Caco-2 (cell line): Measurements from ENCODE around the gene PLA2G2F. TPM values are rescaled to one million over a fixed set of nuclear protein-coding genes. Genes with fewer than 3 reads are reported as not detected.

Experiments used
- BruUV-seq: library from RNA; stranded (reverse); fragments of 400-500 nt; replicated peaks from 2 replicates; lab custom pipeline; 2021; lab: Mats Ljungman, UMichigan
- CTCF ChIA-PET: fragments of 300-600 bp; sonication (Branson Sonifier 250); formaldehyde crosslinking; loops from one replicate; lab custom pipeline; 2022; ENCODE audit warnings: antibody characterized with exemption; lab: Charles Lee
- POLR2A ChIA-PET: fragments of 300-600 bp; sonication (Branson Sonifier 250); formaldehyde crosslinking; loops from one replicate; lab custom pipeline; 2022; ENCODE audit warnings: antibody characterized with exemption; lab: Charles Lee
- DNase-seq, 2 experiments: peaks; one replicate each; pipeline versions ENCODE4 v3.0.0 to v3.0.0-alpha.2; 2020 to 2022
- H3K27me3 ChIP-seq: replicated peaks from 2 replicates; pipeline ENCODE4 v1.6.0; 2011; ENCODE audit warnings: low read length; ENCODE audit not compliant: control insufficient read depth, insufficient read depth
- H3K36me3 ChIP-seq: 2 replicates; pipeline ENCODE4 v1.5.1; 2011; ENCODE audit warnings: low read length; ENCODE audit not compliant: control insufficient read depth, insufficient read depth
- H3K4me1 ChIP-seq: fragments of 250-450 bp; sonication (Bioruptor Pico); 2 replicates; pipeline ENCODE4 v1.5.1; 2020; ENCODE audit warnings: mild to moderate bottlenecking
- H3K4me3 ChIP-seq: 2 replicates; pipeline ENCODE4 v1.5.1; 2011; ENCODE audit warnings: low read depth, mild to moderate bottlenecking, control low read depth, low read length
- H3K9me3 ChIP-seq: fragments of 250-450 bp; sonication (Bioruptor Pico); 2 replicates; pipeline ENCODE4 v1.5.1; 2020; ENCODE audit warnings: mild to moderate bottlenecking, moderate library complexity
- H3K27ac Mint-ChIP-seq: one replicate; pipeline ENCODE4 v1.8.0; 2022; ENCODE audit warnings: mixed read lengths; ENCODE audit not compliant: unreplicated experiment
- H3K27me3 Mint-ChIP-seq: one replicate; pipeline ENCODE4 v1.8.0; 2022; ENCODE audit warnings: mixed read lengths; ENCODE audit not compliant: insufficient read depth, unreplicated experiment
- H3K36me3 Mint-ChIP-seq: one replicate; pipeline ENCODE4 v1.8.0; 2022; ENCODE audit warnings: mild to moderate bottlenecking, mixed read lengths; ENCODE audit not compliant: insufficient read depth, unreplicated experiment
- H3K4me1 Mint-ChIP-seq: one replicate; pipeline ENCODE4 v1.8.0; 2022; ENCODE audit warnings: low read depth, mixed read lengths; ENCODE audit not compliant: unreplicated experiment
- H3K4me3 Mint-ChIP-seq: one replicate; pipeline ENCODE4 v1.8.0; 2022; ENCODE audit warnings: mild to moderate bottlenecking, moderate library complexity, mixed read lengths; ENCODE audit not compliant: unreplicated experiment
- H3K9me3 Mint-ChIP-seq: one replicate; pipeline ENCODE4 v1.8.0; 2022; ENCODE audit warnings: mixed read lengths; ENCODE audit not compliant: unreplicated experiment
- CTCF ChIP-seq, 2 experiments: fragments of 200-600 bp in 1 of 2; IDR thresholded peaks; 1 replicate in 1 of 2; 2 replicates in 1 of 2; pipeline versions ENCODE4 v1.5.1 to v1.8.0; 2011 to 2022; ENCODE audit warnings: antibody characterized with exemption in 1 of 2, control low read depth in 1 of 2, inconsistent platforms in 1 of 2, low read depth in 1 of 2, low read length in 1 of 2, mild to moderate bottlenecking in 1 of 2, moderate library complexity in 1 of 2; ENCODE audit not compliant: insufficient read depth in 1 of 2, severe bottlenecking in 1 of 2, unreplicated experiment in 1 of 2
- intact Hi-C: fragments of 100-400 bp; cut with micrococcal nuclease; formaldehyde crosslinking; loops from one replicate; pipeline ENCODE4 v1.10.0; 2022; ENCODE audit not compliant: unreplicated experiment
- total RNA-seq: library from RNA; stranded (reverse); gene quantifications from 2 replicates; pipeline ENCODE4 v1.2.3, GENCODE V29; 2022

The PLA2G2F gene
- total RNA-seq, 1 experiment from 2014 or later: not detected

- peaks cover 5% of the 10 kb centered on the region for H3K27me3 Mint-ChIP-seq
These were observed 59.2 kb downstream of the PLA2G2F start for GRCh38 chr1:20198296-20198695.

GRCh38 chr1:20198918-20199317, 59.8 kb downstream of the PLA2G2F start:
- DNase-seq: no peak
- no peak overlapping the region for H3K4me3 ChIP-seq
- peaks cover 5% of the 10 kb centered on the region for H3K27me3 Mint-ChIP-seq
- no peaks in the 10 kb centered on the region for H3K36me3 ChIP-seq
- intact Hi-C loops: no loop called here
- H3K9me3 ChIP-seq: no peaks in the 10 kb centered on the region
- H3K27me3 ChIP-seq: no peaks in the 10 kb centered on the region
- no TSS peak for BruUV-seq
- TF ChIP-seq CTCF (IDR thresholded peaks at IDR 0.05; ENCODE audit: insufficient read depth in 1 of 2, low read depth in 1 of 2, low read length in 1 of 2, severe bottlenecking in 1 of 2, unreplicated experiment in 1 of 2): no peak
- H3K4me1 Mint-ChIP-seq: no peaks in the 10 kb centered on the region
- H3K36me3 Mint-ChIP-seq: no peaks in the 10 kb centered on the region
- H3K4me1 ChIP-seq: no peaks in the 10 kb centered on the region
- POLR2A ChIA-PET: no interaction called here
- H3K27ac Mint-ChIP-seq: no peak overlapping the region
- H3K4me3 Mint-ChIP-seq: no peak overlapping the region
- CTCF ChIA-PET: no interaction called here
- H3K9me3 Mint-ChIP-seq: no peaks in the 10 kb centered on the region

More at GRCh38 chr1:20198296-20198695, 59.2 kb downstream of the PLA2G2F start:
- Mint-ChIP-seq H3K4me3 (no peak overlapping the region), H3K4me1 (no peaks in the 10 kb centered on the region), H3K27ac (no peak overlapping the region), H3K9me3 (no peaks in the 10 kb centered on the region), H3K36me3 (no peaks in the 10 kb centered on the region)
- Histone ChIP-seq H3K36me3 (no peaks in the 10 kb centered on the region), H3K9me3 (no peaks in the 10 kb centered on the region), H3K4me3 (no peak overlapping the region), H3K27me3 (no peaks in the 10 kb centered on the region), H3K4me1 (no peaks in the 10 kb centered on the region)
- POLR2A ChIA-PET: no interaction called here
- TF ChIP-seq CTCF (IDR thresholded peaks at IDR 0.05; ENCODE audit: insufficient read depth in 1 of 2, low read depth in 1 of 2, low read length in 1 of 2, severe bottlenecking in 1 of 2, unreplicated experiment in 1 of 2): no peak
- CTCF ChIA-PET: no interaction called here
- BruUV-seq: no TSS peak
- no peak for DNase-seq
- intact Hi-C loops: no loop called here

GRCh38 chr1:20199403-20199802, 60.3 kb downstream of the PLA2G2F start:
- POLR2A ChIA-PET: no interaction called here
- peaks cover 5% of the 10 kb centered on the region for H3K27me3 Mint-ChIP-seq

More at GRCh38 chr1:20199403-20199802, 60.3 kb downstream of the PLA2G2F start:
- Mint-ChIP-seq H3K36me3 (no peaks in the 10 kb centered on the region), H3K4me3 (no peak overlapping the region), H3K4me1 (no peaks in the 10 kb centered on the region), H3K9me3 (no peaks in the 10 kb centered on the region), H3K27ac (no peak overlapping the region)
- no TSS peak for BruUV-seq
- no peak for DNase-seq
- Histone ChIP-seq H3K4me3 (no peak overlapping the region), H3K27me3 (no peaks in the 10 kb centered on the region), H3K4me1 (no peaks in the 10 kb centered on the region), H3K36me3 (no peaks in the 10 kb centered on the region), H3K9me3 (no peaks in the 10 kb centered on the region)
- intact Hi-C loops: no loop called here
- no peak for TF ChIP-seq CTCF (IDR thresholded peaks at IDR 0.05; ENCODE audit: insufficient read depth in 1 of 2, low read depth in 1 of 2, low read length in 1 of 2, severe bottlenecking in 1 of 2, unreplicated experiment in 1 of 2)
- CTCF ChIA-PET: no interaction called here
